ENCODE measurements around the gene TM9SF4.
"Not testable (repeated sequence)": the region's sequence is repeated elsewhere in the genome, so short reads cannot be mapped to it uniquely, and the experiment has no call there.

TM9SF4 gene

GRCh38 chr20:32159766-32160221 is 50.3 kb downstream of the TM9SF4 start:
- no peak for DNase-seq

DNA sequence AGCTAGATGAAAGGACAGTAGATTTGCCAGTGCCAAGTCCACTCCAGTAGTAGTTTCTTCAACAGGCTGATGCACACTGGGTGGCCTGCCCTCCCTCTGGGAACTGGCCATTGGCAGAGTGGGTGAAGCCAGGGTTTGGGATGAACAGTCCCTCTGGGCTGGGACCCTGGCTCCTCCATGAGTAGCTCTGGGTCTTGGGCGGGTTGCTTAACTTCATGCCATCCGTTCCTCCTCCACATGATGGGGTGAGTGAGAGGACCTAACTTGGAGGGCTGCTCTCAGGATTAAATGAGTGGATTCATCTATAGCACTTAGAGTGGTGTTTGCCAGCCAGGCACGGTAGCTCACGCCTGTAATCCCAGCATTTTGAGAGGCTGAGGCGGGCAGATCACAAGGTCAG is 50.8 kb downstream of the TM9SF4 start:
- DNase-seq, result no peak

DNA sequence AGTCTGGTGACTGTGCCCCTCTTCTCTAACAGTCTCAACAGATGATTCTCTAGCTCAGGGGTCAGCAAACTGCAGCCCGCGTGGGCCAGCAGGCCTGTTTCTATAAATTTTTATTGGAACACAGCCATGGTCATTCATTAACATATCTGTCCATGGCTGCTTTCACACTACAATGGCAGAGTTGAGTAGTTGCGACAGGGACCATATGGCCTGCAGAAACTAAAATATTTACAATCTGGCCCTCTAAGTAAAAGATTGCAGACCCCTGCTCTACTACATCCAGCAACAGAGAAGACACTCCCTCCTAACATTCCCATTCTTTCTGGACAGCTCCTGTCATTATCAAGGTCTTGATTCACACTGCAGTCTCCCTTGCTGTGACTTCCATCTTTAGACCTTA is 52.8 kb downstream of the TM9SF4 start:
- DNase-seq, result no peak

DNA sequence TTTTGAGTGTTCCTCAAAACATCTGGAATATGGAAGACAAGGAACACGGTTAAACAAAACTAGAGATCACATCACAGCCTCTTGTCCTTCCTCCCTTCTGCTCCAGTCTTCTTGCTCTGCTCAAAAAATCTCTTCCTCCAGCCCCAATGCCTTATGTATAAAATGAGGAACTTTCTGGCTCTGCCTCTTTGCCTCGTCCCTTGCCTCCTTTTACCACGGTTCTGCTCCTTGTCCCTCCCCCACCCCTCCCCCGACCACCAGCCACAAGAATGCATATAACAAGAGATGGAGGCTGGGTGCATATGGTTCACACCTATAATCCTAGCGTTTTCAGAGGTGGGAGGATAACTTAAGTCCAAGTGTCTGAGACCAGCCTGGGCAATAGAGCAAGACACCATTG is 54.4 kb downstream of the TM9SF4 start:
- no peak for DNase-seq

DNA sequence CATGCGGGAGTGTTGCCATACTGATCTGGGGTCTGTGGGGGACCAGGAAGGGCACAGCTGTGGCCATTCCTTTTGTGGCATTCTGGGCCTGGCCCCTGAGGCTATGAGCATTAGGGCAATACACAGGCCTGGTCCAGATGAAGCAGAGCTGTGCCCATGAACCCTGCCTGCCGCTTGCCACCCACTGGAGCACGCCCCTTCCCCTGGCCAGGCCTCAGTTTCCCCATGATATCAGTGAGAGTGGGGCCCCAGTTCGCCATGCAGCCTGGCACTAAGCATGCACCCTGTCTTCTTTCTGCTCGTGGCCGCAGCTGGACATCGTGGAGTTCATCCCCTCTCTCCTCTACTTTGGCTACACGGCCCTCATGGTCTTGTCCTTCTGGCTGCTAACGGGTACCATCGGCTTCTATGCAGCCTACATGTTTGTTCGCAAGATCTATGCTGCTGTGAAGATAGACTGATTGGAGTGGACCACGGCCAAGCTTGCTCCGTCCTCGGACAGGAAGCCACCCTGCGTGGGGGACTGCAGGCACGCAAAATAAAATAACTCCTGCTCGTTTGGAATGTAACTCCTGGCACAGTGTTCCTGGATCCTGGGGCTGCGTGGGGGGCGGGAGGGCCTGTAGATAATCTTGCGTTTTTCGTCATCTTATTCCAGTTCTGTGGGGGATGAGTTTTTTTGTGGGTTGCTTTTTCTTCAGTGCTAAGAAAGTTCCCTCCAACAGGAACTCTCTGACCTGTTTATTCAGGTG is 55.6 kb downstream of the TM9SF4 start:
- no peak for DNase-seq

- DNase-seq, result no peak
Measured at GRCh38 chr20:32165836-32166545, 56.5 kb downstream of the TM9SF4 start.

DNA sequence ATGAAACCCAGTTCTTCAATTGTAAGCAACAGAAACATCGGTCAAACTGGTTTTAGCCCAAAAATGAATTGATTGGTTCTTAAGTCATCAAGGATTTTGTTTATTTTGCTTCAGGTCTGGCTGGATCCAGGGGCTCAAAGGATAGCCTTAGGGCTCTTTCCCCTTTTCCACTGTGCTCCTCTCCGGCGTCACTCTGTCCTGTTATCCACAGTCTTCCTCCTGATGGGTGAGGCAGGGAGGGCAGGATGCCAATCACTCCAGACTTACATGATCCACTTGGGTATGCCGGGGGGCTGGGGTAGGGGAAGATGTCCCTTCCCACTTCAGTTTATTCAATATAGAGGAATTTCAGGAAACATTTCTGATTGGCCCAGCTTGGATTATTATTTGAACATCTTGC is 58.0 kb downstream of the TM9SF4 start:
- DNase-seq, result no peak

- DNase-seq, result no peak
Measured at GRCh38 chr20:32168184-32168910, 58.8 kb downstream of the TM9SF4 start.

DNA sequence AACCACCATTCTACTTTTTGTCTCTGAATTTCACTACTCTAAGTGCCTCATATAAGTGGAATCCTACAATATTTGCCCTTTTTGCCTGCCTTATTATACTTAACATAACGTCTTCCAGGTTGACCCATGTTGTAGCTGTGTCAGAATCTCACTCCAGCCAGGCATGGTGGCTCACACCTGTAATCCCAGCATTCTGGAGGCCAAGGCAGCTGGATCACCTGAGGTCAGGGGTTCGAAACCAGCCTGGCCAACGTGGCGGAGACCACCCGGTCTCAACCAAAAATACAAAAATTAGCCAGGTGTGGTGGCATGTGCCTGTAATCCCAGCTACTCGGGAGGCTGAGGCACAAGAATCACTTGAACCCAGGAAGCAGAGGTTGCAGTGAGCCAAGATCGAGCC is 68.2 kb downstream of the TM9SF4 start:
- not testable (repeated sequence) for DNase-seq

DNA sequence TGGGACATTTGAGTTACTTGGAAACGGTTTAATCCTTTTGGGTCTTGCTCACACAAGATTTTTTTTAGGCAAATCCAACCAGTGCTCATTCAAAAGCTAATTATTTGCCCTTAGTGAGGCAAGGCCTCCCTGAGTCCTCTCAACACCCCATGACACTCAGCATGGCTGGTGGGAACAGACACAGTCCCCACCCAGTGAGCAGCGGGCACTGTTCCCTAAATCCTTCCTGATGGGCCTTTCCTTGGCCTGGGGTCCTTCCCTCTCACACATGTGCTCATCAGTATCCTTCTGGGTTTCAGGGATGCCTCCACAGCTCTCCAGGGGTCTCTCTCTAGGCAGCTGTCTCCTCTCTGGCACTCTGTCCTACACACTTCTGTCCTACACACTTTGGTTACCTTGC is 70.0 kb downstream of the TM9SF4 start:
- no peak for DNase-seq

- DNase-seq, result no peak
Measured at GRCh38 chr20:32179934-32180333, 70.4 kb downstream of the TM9SF4 start.

GRCh38 chr20:32181606-32182005 is 72.1 kb downstream of the TM9SF4 start:
- no peak for DNase-seq

- DNase-seq, result no peak
Measured at GRCh38 chr20:32183947-32184635, 74.6 kb downstream of the TM9SF4 start.

DNA sequence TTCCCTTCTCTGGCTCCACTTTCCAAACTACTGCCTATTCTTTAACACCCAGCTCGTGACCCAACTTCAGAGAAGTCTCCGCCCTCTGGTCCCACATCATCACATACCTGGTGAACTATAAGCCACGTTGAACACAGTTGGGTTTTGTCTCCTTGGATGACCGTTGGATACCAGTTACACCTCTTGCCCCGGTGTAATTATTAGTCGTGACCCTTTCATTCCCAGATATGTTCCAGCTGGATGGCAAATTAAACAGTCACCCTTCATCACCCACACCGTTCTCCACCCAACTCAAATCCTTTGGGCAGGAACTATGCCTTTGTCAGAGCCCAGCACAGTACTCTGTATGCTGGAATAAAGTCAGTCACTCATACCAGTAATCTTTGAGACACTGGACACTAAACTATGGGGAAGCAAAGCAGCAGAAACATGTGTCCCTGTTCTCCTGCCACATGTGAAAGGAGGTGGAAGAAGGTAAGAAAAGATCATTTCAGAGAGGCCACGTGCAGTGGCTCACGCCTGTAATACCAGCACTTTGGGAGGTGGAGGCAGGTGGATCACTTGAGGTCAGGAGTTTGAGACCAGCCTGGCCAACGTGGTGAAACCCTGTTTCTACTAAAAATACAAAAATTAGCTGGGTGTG is 75.6 kb downstream of the TM9SF4 start:
- no peak for DNase-seq

- no peak for DNase-seq
Measured at GRCh38 chr20:32186506-32186905, 77.0 kb downstream of the TM9SF4 start.

GRCh38 chr20:32188376-32189122 is 79.0 kb downstream of the TM9SF4 start:
- no peak for DNase-seq

DNA sequence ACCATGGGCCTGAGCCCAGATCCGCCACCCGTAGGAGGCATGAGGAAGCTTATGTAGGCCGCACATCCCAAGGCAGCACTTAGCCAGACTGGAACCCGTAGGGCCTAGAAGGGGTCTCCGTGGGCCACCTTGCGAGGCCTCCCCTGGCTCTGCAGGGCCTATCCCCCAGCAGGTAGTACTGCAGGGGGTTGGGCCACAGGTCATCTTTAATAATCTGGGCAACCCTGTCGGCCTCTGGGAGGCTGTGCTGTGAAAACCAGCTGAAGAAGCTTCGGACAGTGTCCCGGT is 79.6 kb downstream of the TM9SF4 start:
- no peak for DNase-seq

DNA sequence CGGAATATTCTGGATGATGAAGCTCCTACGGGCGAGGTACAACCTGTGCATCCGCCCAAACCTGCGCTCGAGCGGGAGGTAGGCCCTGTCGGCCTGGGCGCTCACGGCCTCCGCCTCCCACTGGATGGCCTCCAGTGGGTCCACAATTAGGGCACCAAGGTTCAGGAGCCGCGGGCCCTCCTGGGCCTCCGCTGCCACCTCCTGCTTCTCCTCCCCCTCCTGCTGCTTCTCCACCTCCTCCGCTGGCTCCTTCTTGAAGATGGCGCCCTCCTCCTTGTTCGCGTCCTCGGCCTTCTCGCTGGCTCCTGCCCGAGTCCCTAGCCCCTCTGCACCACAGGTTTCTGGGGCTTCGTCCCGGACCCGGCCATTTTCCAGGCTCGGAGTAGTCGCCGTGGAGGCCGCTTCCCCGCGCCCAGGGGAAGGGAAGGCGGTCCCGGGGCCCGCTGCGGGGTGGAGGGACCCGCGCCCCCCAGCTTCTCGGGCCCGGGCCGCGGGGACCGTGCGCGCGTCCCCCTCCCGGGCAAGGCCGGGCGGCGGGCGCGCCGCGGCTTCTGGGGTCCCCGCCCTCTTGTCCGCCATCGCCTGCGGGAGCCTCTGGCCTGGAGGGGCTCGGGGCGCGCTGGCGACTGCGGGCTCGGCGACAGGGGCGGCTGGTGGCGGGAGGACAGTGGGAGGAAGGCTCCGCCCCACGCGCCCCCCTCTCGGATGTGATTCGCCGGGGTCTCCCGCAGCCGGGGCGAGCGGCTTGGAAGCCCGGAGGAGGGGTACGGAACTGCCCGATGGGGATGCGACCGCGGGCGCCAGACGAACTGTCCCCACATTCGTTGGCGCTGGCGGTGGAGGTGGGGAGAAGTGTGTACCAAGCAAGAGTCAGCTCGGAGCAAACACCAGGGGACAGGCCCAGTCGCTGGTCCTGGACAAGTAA is 80.4 kb downstream of the TM9SF4 start:
- no peak for DNase-seq

- DNase-seq, result no peak
Measured at GRCh38 chr20:32190616-32191415, 81.3 kb downstream of the TM9SF4 start.

DNA sequence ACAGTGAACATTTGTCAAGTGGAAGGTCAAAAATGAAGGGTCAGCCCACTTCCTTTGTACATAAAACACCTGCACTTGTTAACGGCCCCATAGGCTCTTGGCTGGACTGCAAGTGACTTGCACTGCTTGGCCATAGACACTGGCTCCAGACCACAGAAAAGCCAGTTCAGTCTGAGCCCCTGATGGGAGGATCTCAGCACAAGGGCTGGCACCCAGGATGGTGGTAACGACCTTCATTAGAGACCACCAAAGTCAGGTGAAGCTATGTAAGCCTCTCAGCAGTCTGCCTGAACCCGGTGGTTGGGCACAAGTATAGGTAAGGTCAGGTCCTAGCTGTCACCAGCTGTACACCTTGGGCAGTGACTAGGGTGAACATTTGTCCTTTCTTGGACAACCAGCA is 81.9 kb downstream of the TM9SF4 start:
- DNase-seq, result no peak

All from NCI-H446 (cell line).